B cell (primary cell): ENCODE results near the gene AGTRAP. TPM values are rescaled to one million over a fixed set of nuclear protein-coding genes. Genes with fewer than 3 reads are reported as not detected.

Source experiments
- ATAC-seq: fragments of 200-7000 bp; cut with Tn5 transposase; one replicate; pipeline ENCODE4 v1.10.0; 2021; ENCODE audit warnings: low read depth, mild to moderate bottlenecking, moderate number of reproducible peaks, moderate library complexity
- CTCF ChIA-PET: fragments of 350-600 bp; sonication (Branson Sonifier 250); formaldehyde crosslinking; loops from one replicate; lab custom pipeline; 2021; ENCODE audit warnings: antibody characterized with exemption, inconsistent platforms; lab: Charles Lee
- POLR2A ChIA-PET: fragments of 350-600 bp; sonication (Branson Sonifier 250); formaldehyde crosslinking; loops from one replicate; lab custom pipeline; 2021; ENCODE audit warnings: antibody characterized with exemption; lab: Charles Lee
- DNase-seq: peaks from one replicate; pipeline ENCODE4 v3.0.0; 2013
- H2AFZ ChIP-seq: 2 replicates; pipeline ENCODE4 v1.6.1; 2012; ENCODE audit warnings: mild to moderate bottlenecking, low read depth, low read length; ENCODE audit not compliant: insufficient read depth, poor library complexity, severe bottlenecking
- H3K27ac ChIP-seq, 2 donors: 1 replicate in 1 of 2; 2 replicates in 1 of 2; pipeline ENCODE4 v1.5.1; 2012 to 2013; ENCODE audit warnings: low read length in 2 of 2, mild to moderate bottlenecking in 2 of 2, moderate library complexity in 1 of 2
- H3K27me3 ChIP-seq, 4 experiments: fragments of 200-600 bp in 1 of 4; sonication (generic) in 1 of 4; replicated peaks in 1 of 4; 1 replicate in 2 of 4; 2 replicates in 2 of 4; pipeline versions ENCODE4 v1.6.1 to v1.7.0; 2013 to 2016; ENCODE audit warnings: low read length in 3 of 4, mild to moderate bottlenecking in 2 of 4, mixed read lengths in 1 of 4, moderate library complexity in 1 of 4; ENCODE audit not compliant: insufficient read depth in 4 of 4, control insufficient read depth in 3 of 4; ENCODE audit errors: control extremely low read depth in 1 of 4
- H3K36me3 ChIP-seq, 2 experiments: replicated peaks in 1 of 2; 1 replicate in 1 of 2; 2 replicates in 1 of 2; pipeline versions ENCODE4 v1.6.1 to v1.7.1; 2013; ENCODE audit warnings: low read length in 1 of 2; ENCODE audit not compliant: insufficient read depth in 2 of 2, control insufficient read depth in 1 of 2; ENCODE audit errors: control extremely low read depth in 1 of 2, extremely low read depth in 1 of 2
- H3K4me1 ChIP-seq, 2 donors: fragments of 200-600 bp in 1 of 2; sonication (generic) in 1 of 2; 1 replicate in 1 of 2; 2 replicates in 1 of 2; pipeline versions ENCODE4 v1.5.1 to v1.6.1; 2013 to 2017; ENCODE audit warnings: low read length in 2 of 2; ENCODE audit not compliant: control insufficient read depth in 2 of 2, insufficient read depth in 2 of 2
- H3K4me2 ChIP-seq: replicated peaks from 2 replicates; pipeline ENCODE3; 2012; ENCODE audit warnings: mild to moderate bottlenecking, low read depth, low read length; ENCODE audit not compliant: poor library complexity, severe bottlenecking
- H3K4me3 ChIP-seq, 5 experiments: fragments of 200-600 bp in 1 of 5; sonication (generic) in 1 of 5; 1 replicate in 3 of 5; 2 replicates in 2 of 5; pipeline versions ENCODE4 v1.5.1 to v1.7.0; 2011 to 2016; ENCODE audit warnings: low read length in 4 of 5, mild to moderate bottlenecking in 4 of 5, low read depth in 2 of 5, control low read depth in 1 of 5, moderate library complexity in 1 of 5; ENCODE audit not compliant: insufficient read depth in 1 of 5; ENCODE audit errors: control extremely low read depth in 1 of 5, extremely low read depth in 1 of 5
- H3K79me2 ChIP-seq: fragments of 200-600 bp; sonication (generic); one replicate; pipeline ENCODE4 v1.6.0; 2016; ENCODE audit warnings: low read length; ENCODE audit not compliant: control insufficient read depth, insufficient read depth
- H3K9ac ChIP-seq: fragments of 200-600 bp; sonication (generic); 2 replicates; pipeline ENCODE4 v1.6.1; 2017; ENCODE audit warnings: mild to moderate bottlenecking, low read length, moderate library complexity
- H3K9me3 ChIP-seq, 3 donors: one replicate each; pipeline versions ENCODE4 v1.6.1 to v1.7.1; 2013; ENCODE audit warnings: low read length in 2 of 3; ENCODE audit not compliant: control insufficient read depth in 2 of 3, insufficient read depth in 1 of 3; ENCODE audit errors: control extremely low read depth in 1 of 3
- H4K20me1 ChIP-seq: 2 replicates; pipeline ENCODE4 v1.6.0; 2012; ENCODE audit warnings: mild to moderate bottlenecking, low read length; ENCODE audit not compliant: insufficient read depth, control insufficient read depth, poor library complexity, severe bottlenecking
- H3K27ac Mint-ChIP-seq: one replicate; pipeline ENCODE4 v1.8.0; 2021; ENCODE audit warnings: mixed read lengths
- H3K27me3 Mint-ChIP-seq: one replicate; pipeline ENCODE4 v1.8.0; 2021; ENCODE audit warnings: mixed read lengths
- H3K4me1 Mint-ChIP-seq: one replicate; pipeline ENCODE4 v1.8.0; 2021; ENCODE audit warnings: mixed read lengths
- H3K4me3 Mint-ChIP-seq: one replicate; pipeline ENCODE4 v1.8.0; 2021; ENCODE audit warnings: mixed read lengths
- H3K9me3 Mint-ChIP-seq: one replicate; pipeline ENCODE4 v1.8.0; 2022; ENCODE audit warnings: mixed read lengths; ENCODE audit not compliant: insufficient read depth
- CTCF ChIP-seq: fragments of 200-600 bp; IDR thresholded peaks from one replicate; pipeline ENCODE4 v1.8.0; 2022; ENCODE audit warnings: antibody characterized with exemption, mild to moderate bottlenecking
- EZH2 ChIP-seq: IDR thresholded peaks from 2 replicates; pipeline ENCODE4 v1.6.1; 2012; ENCODE audit warnings: borderline replicate concordance, low read depth, mild to moderate bottlenecking, moderate library complexity, low read length; ENCODE audit not compliant: insufficient read depth, poor library complexity, severe bottlenecking
- WGBS: methylation state at CpG from one replicate; pipeline ENCODE4 v1.1.5; 2013; ENCODE audit warnings: missing lambda C conversion rate; ENCODE audit not compliant: insufficient coverage; 5-methylcytosine and 5-hydroxymethylcytosine counted together
- intact Hi-C: fragments of 100-400 bp; cut with micrococcal nuclease; formaldehyde crosslinking; loops from one replicate; pipeline ENCODE4 v1.10.0; 2022
- polyA plus RNA-seq: library from polyadenylated mRNA; depleted of rRNA; stranded (reverse); fragments of >200 nt; gene quantifications from 2 replicates; pipeline ENCODE4 v1.2.3, GENCODE V29; 2012
- total RNA-seq, 2 donors: library from RNA; stranded (reverse); fragments of 120-200 nt in 1 of 2; gene quantifications; 1 replicate in 1 of 2; 2 replicates in 1 of 2; pipeline versions ENCODE4 v1.2.3 to v1.2.4, GENCODE V29; 2013 to 2022

Gene AGTRAP
- total and polyA plus RNA-seq, 2 donors (not counting 1 experiment from before 2014, with no cell fraction given) = 18.3 to 44.9 TPM

GRCh38 chr1:11786168-11786567 lies 50.2 kb downstream of the AGTRAP start:
- H3K4me1 ChIP-seq = peaks cover 19 to 31% of the 10 kb centered on the region in 2 donors
- Mint-ChIP-seq H3K27me3 (no peaks in the 10 kb centered on the region), H3K4me3 (peak overlapping the region; percentile 50), H3K27ac (peak overlapping the region; percentile 46), H3K4me1 (peaks cover 32% of the 10 kb centered on the region), H3K9me3 (no peaks in the 10 kb centered on the region)
- H3K36me3 ChIP-seq = peaks cover 0 to 18% of the 10 kb centered on the region in 2 experiments
- no peak overlapping the region for H3K4me2 ChIP-seq
- no peaks in the 10 kb centered on the region for H3K27me3 ChIP-seq
- H3K79me2 ChIP-seq = no peaks in the 10 kb centered on the region
- no CpG with 5 or more reads among the region's 5 CpGs for WGBS
- no peak overlapping the region for H3K9ac ChIP-seq
- TF ChIP-seq CTCF (no peak), EZH2 (no peak)
- H2AFZ ChIP-seq = no peak overlapping the region
- intact Hi-C loops = no loop called here
- no peak overlapping the region for H3K4me3 ChIP-seq
- no peak for DNase-seq
- no peak for ATAC-seq
- CTCF ChIA-PET = interaction anchor here (0.7 to 3.9 kb wide), 9 partner anchors 8 to 121 kb away, joined by 3 to 26 read pairs (median 5); partner anchors contain the start of genes CLCN6 and MTHFR
- peak overlapping the region in 1 of 2 donors; percentile 12 for H3K27ac ChIP-seq
- POLR2A ChIA-PET = interaction anchor here (0.7 to 1.1 kb wide), 4 partner anchors 10 to 121 kb away, joined by 3 to 5 read pairs (median 4); partner anchors contain the start of gene AGTRAP
- H3K9me3 ChIP-seq = no peaks in the 10 kb centered on the region
- H4K20me1 ChIP-seq = peaks cover 4% of the 10 kb centered on the region

- H3K9ac ChIP-seq = no peak overlapping the region
- intact Hi-C loops = no loop called here
- Mint-ChIP-seq H3K27me3 (no peaks in the 10 kb centered on the region), H3K4me3 (no peak overlapping the region), H3K4me1 (peaks cover 39% of the 10 kb centered on the region), H3K9me3 (no peaks in the 10 kb centered on the region), H3K27ac (no peak overlapping the region)
- CTCF ChIA-PET = interaction anchor here (0.8 to 3.9 kb wide), 7 partner anchors 8 to 120 kb away, joined by 3 to 26 read pairs (median 3); no protein-coding TSS in a partner anchor
- H2AFZ ChIP-seq = no peak overlapping the region
- H3K4me2 ChIP-seq = no peak overlapping the region
- DNase-seq (no peak), ATAC-seq (no peak)
- no peak overlapping the region for H3K27ac ChIP-seq
- 93% methylated on average over 8 of the region's 16 CpGs for WGBS
- POLR2A ChIA-PET = interaction anchor here (0.5 to 0.9 kb wide), 2 partner anchors 51 to 164 kb away, joined by 3 to 4 read pairs; partner anchors contain the start of gene AGTRAP
- H4K20me1 ChIP-seq = peaks cover 4% of the 10 kb centered on the region
- no peaks in the 10 kb centered on the region for H3K79me2 ChIP-seq
- TF ChIP-seq EZH2 = no peak
- no peak for TF ChIP-seq CTCF
- H3K36me3 ChIP-seq = peaks cover 0 to 28% of the 10 kb centered on the region in 2 experiments
- peaks cover 19 to 32% of the 10 kb centered on the region in 2 donors for H3K4me1 ChIP-seq
- H3K4me3 ChIP-seq = no peak overlapping the region
- no peaks in the 10 kb centered on the region for H3K27me3 ChIP-seq
- H3K9me3 ChIP-seq = no peaks in the 10 kb centered on the region
Measured at GRCh38 chr1:11787251-11787803, 51.4 kb downstream of the AGTRAP start.
